HepG2 (cell line): ENCODE data around the gene PARK7. TPM values are rescaled to one million over a fixed set of nuclear protein-coding genes. Genes with fewer than 3 reads are reported as not detected.

Experiments
- ARNTL ChIP-seq: sonication (generic); formaldehyde crosslinking; IDR thresholded peaks from 2 replicates; pipeline ENCODE4 v1.4.0; 2020; ENCODE audit warnings: mild to moderate bottlenecking, missing genetic modification reagents
- CBX5 ChIP-seq: sonication (generic); formaldehyde crosslinking; IDR thresholded peaks from 2 replicates; pipeline ENCODE4 v1.4.0; 2020; ENCODE audit warnings: missing genetic modification reagents, borderline replicate concordance
- KDM3A ChIP-seq: IDR thresholded peaks from 2 replicates; pipeline ENCODE4 v1.6.1; 2018; ENCODE audit warnings: low read depth, missing compliant biosample characterization
- KDM5B ChIP-seq: sonication (generic); formaldehyde crosslinking; IDR thresholded peaks from 2 replicates; pipeline ENCODE4 v1.4.0; 2020; ENCODE audit warnings: missing genetic modification reagents, mild to moderate bottlenecking, borderline replicate concordance
- KLF6 ChIP-seq: IDR thresholded peaks from 2 replicates; pipeline ENCODE4 v1.8.0; 2016; ENCODE audit warnings: missing biosample characterization, missing genetic modification reagents
- MIER2 ChIP-seq: IDR thresholded peaks from 2 replicates; pipeline ENCODE4 v1.6.1; 2016; ENCODE audit warnings: missing biosample characterization, missing genetic modification reagents
- NFATC3 ChIP-seq: sonication (generic); formaldehyde crosslinking; IDR thresholded peaks from 2 replicates; pipeline ENCODE4 v1.5.1; 2020; ENCODE audit warnings: mild to moderate bottlenecking, missing genetic modification reagents
- NR2F2 ChIP-seq: IDR thresholded peaks from 2 replicates; pipeline ENCODE4 v1.6.1; 2012; ENCODE audit warnings: low read depth, inconsistent platforms, borderline replicate concordance
- PHF5A ChIP-seq: IDR thresholded peaks from one replicate; pipeline ENCODE4 v1.6.1; 2018; ENCODE audit warnings: low read depth, missing genetic modification reagents; ENCODE audit not compliant: unreplicated experiment
- REPIN1 ChIP-seq: sonication (generic); formaldehyde crosslinking; IDR thresholded peaks from 2 replicates; pipeline ENCODE4 v1.8.0; 2022; ENCODE audit warnings: missing genetic modification reagents, low read depth, mild to moderate bottlenecking, borderline replicate concordance
- SNAPC2 ChIP-seq: sonication (generic); formaldehyde crosslinking; IDR thresholded peaks from 2 replicates; pipeline ENCODE4 v1.8.1; 2022; ENCODE audit warnings: mild to moderate bottlenecking, missing genetic modification reagents
- SUZ12 ChIP-seq: fragments of 150-350 bp; IDR thresholded peaks from 2 replicates; pipeline ENCODE4 v1.6.1; 2014; ENCODE audit warnings: low read depth, low read length
- TEAD2 ChIP-seq: sonication (generic); formaldehyde crosslinking; IDR thresholded peaks from 2 replicates; pipeline ENCODE4 v1.9.0; 2021; ENCODE audit warnings: missing genetic modification reagents
- U2AF2 ChIP-seq: fragments of 200-400 bp; formaldehyde crosslinking; IDR thresholded peaks from 2 replicates; pipeline ENCODE4 v1.6.1; 2017; ENCODE audit warnings: low read depth, mild to moderate bottlenecking, low read length
- XRCC5 ChIP-seq: fragments of 200-400 bp; formaldehyde crosslinking; optimal IDR thresholded peaks from 2 replicates; pipeline ENCODE3; 2017; ENCODE audit warnings: mild to moderate bottlenecking, low read length
- ZNF12 ChIP-seq: sonication (generic); formaldehyde crosslinking; IDR thresholded peaks from 2 replicates; pipeline ENCODE4 v1.5.0; 2020; ENCODE audit warnings: missing genetic modification reagents
- ZNF124 ChIP-seq: sonication (generic); formaldehyde crosslinking; IDR thresholded peaks from 2 replicates; pipeline ENCODE4 v1.4.0; 2020; ENCODE audit warnings: missing genetic modification reagents
- ZNF331 ChIP-seq: sonication (generic); formaldehyde crosslinking; IDR thresholded peaks from 2 replicates; pipeline ENCODE4 v1.4.0; 2020; ENCODE audit warnings: missing genetic modification reagents
- ZNF468 ChIP-seq: sonication (generic); formaldehyde crosslinking; IDR thresholded peaks from 2 replicates; pipeline ENCODE4 v1.8.0; 2022; ENCODE audit warnings: mild to moderate bottlenecking, moderate library complexity, missing genetic modification reagents
- ZNF513 ChIP-seq: sonication (generic); formaldehyde crosslinking; conservative IDR thresholded peaks from 2 replicates; pipeline ENCODE4 v1.5.0; 2020; ENCODE audit warnings: missing genetic modification reagents
- ZNF563 ChIP-seq: sonication (generic); formaldehyde crosslinking; IDR thresholded peaks from 2 replicates; pipeline ENCODE4 v1.8.0; 2022; ENCODE audit warnings: mild to moderate bottlenecking, moderate library complexity, missing genetic modification reagents
- ZNF597 ChIP-seq: sonication (generic); formaldehyde crosslinking; IDR thresholded peaks from 2 replicates; pipeline ENCODE4 v1.5.0; 2020; ENCODE audit warnings: missing genetic modification reagents
- ZNF615 ChIP-seq: sonication (generic); formaldehyde crosslinking; IDR thresholded peaks from 2 replicates; pipeline ENCODE4 v1.5.0; 2020; ENCODE audit warnings: mild to moderate bottlenecking, missing genetic modification reagents, borderline replicate concordance
- ZNF781 ChIP-seq: sonication (generic); formaldehyde crosslinking; IDR thresholded peaks from 2 replicates; pipeline ENCODE4 v1.5.1; 2020; ENCODE audit warnings: borderline replicate concordance, mild to moderate bottlenecking, missing genetic modification reagents; ENCODE audit errors: not compliant biosample characterization
- ZSCAN22 ChIP-seq: sonication (generic); formaldehyde crosslinking; IDR thresholded peaks from 2 replicates; pipeline ENCODE4 v1.4.0; 2020; ENCODE audit warnings: mild to moderate bottlenecking, missing genetic modification reagents
- polyA plus RNA-seq, 8 experiments: library from polyadenylated mRNA; depleted of rRNA in 3 of 8; stranded (reverse) in 7 of 8; unstranded in 1 of 8; fragments of >200 nt; fragmentation: Illumina TruSeq in 4 of 8; extraction: Trizol in 4 of 8; gene quantifications; 2 replicates each; pipeline versions ENCODE4 v1.2.1 to v1.2.3, GENCODE V29; 2011 to 2016; ENCODE audit warnings: low read depth in 4 of 8, missing spikeins in 1 of 8, mixed read lengths in 1 of 8; ENCODE audit not compliant: insufficient read depth in 1 of 8
- total RNA-seq, 5 experiments: library from RNA; depleted of rRNA; stranded (reverse); fragments of >200 nt; fragmentation: Illumina TruSeq; extraction: Trizol; gene quantifications; 2 replicates each; pipeline ENCODE4 v1.2.3, GENCODE V29; 2016; ENCODE audit warnings: low read depth in 1 of 5

The PARK7 gene
- total and polyA plus RNA-seq, 2 of the 13 experiments (the other 11 are each of a cell fraction or from before 2014, with no cell fraction given) = 212 to 296 TPM

- TF ChIP-seq XRCC5 = peak; percentile 96
- peak; percentile 71; the same call in 1 of the 2 replicates for TF ChIP-seq ZSCAN22 (CRISPR knock-in tag)
- peak; percentile 95; the same call in 1 of the 2 replicates for TF ChIP-seq KDM5B (CRISPR knock-in tag)
- no peak; the same call in 1 of the 2 replicates for TF ChIP-seq MIER2 (CRISPR knock-in tag)
- TF ChIP-seq KDM3A = no peak; the same call in 1 of the 2 replicates
- peak; percentile 99 for TF ChIP-seq REPIN1 (CRISPR knock-in tag)
- 0 out of 2 replicates have a peak, but pooled peaks have one; percentile 48 for TF ChIP-seq ZNF468 (CRISPR knock-in tag)
- no peak for TF ChIP-seq ZNF513
- no peak for TF ChIP-seq U2AF2
- TF ChIP-seq ARNTL (CRISPR knock-in tag) = peak; percentile 79
- TF ChIP-seq ZNF331 (CRISPR knock-in tag) = peak; percentile 35
- no peak for TF ChIP-seq ZNF781 (CRISPR knock-in tag)
- peak; percentile 63; the same call in 1 of the 2 replicates for TF ChIP-seq CBX5 (CRISPR knock-in tag)
- TF ChIP-seq ZNF124 (CRISPR knock-in tag) = peak; percentile 82
- TF ChIP-seq NR2F2 = peak; percentile 13; the same call in 1 of the 2 replicates
- no peak for TF ChIP-seq NFATC3 (CRISPR knock-in tag)
- peak; percentile 85 for TF ChIP-seq KLF6 (CRISPR knock-in tag)
- 0 out of 2 replicates have a peak, but pooled peaks have one; percentile 37 for TF ChIP-seq SNAPC2 (CRISPR knock-in tag)
- TF ChIP-seq TEAD2 (CRISPR knock-in tag) = peak; percentile 75; the same call in 1 of the 2 replicates
- peak; percentile 80; the same call in 1 of the 2 replicates for TF ChIP-seq ZNF615 (CRISPR knock-in tag)
- peak; percentile 84; the same call in 1 of the 2 replicates for TF ChIP-seq ZNF563
- TF ChIP-seq SUZ12 = no peak
- no peak for TF ChIP-seq ZNF597 (CRISPR knock-in tag)
- 0 out of 2 replicates have a peak, but pooled peaks have one; percentile 45 for TF ChIP-seq ZNF12 (CRISPR knock-in tag)
- TF ChIP-seq PHF5A (CRISPR knock-in tag) = peak; percentile 75
Observed at GRCh38 chr1:7961216-7962013, at the start of gene PARK7 (continued).
